Measurements from ENCODE around the gene PRKCD. TPM values are rescaled to one million over a fixed set of nuclear protein-coding genes. Genes with fewer than 3 reads are reported as not detected.

PRKCD gene
- total RNA-seq, 2 donors from 2014 or later = 11.1 to 14.8 TPM

- H3K27ac ChIP-seq = no peak overlapping the region
- no peak for DNase-seq (ENCODE audit: low spot score)
- no peaks in the 10 kb centered on the region for H3K27me3 ChIP-seq
- H3K9me3 ChIP-seq = no peaks in the 10 kb centered on the region
- no peak overlapping the region for H3K4me3 ChIP-seq
- H3K4me1 ChIP-seq = peaks cover 0 to 32% of the 10 kb centered on the region in 2 donors
- TF ChIP-seq, protein P1, sequence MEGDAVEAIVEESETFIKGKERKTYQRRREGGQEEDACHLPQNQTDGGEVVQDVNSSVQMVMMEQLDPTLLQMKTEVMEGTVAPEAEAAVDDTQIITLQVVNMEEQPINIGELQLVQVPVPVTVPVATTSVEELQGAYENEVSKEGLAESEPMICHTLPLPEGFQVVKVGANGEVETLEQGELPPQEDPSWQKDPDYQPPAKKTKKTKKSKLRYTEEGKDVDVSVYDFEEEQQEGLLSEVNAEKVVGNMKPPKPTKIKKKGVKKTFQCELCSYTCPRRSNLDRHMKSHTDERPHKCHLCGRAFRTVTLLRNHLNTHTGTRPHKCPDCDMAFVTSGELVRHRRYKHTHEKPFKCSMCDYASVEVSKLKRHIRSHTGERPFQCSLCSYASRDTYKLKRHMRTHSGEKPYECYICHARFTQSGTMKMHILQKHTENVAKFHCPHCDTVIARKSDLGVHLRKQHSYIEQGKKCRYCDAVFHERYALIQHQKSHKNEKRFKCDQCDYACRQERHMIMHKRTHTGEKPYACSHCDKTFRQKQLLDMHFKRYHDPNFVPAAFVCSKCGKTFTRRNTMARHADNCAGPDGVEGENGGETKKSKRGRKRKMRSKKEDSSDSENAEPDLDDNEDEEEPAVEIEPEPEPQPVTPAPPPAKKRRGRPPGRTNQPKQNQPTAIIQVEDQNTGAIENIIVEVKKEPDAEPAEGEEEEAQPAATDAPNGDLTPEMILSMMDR (IDR thresholded peaks at IDR 0.05) = no peak
- peaks cover 9% of the 10 kb centered on the region for H3K36me3 ChIP-seq
These were observed 35.8 kb downstream of the PRKCD start for GRCh38 chr3:53196575-53197407.

GRCh38 chr3:53198256-53198977 lies 37.4 kb downstream of the PRKCD start:
- DNase-seq (ENCODE audit: low spot score) = no peak
- no peak overlapping the region for H3K27ac ChIP-seq
- no peaks in the 10 kb centered on the region for H3K36me3 ChIP-seq
- no peaks in the 10 kb centered on the region for H3K9me3 ChIP-seq
- TF ChIP-seq, protein P1 (IDR thresholded peaks at IDR 0.05) = no peak
- no peak overlapping the region for H3K4me3 ChIP-seq
- H3K27me3 ChIP-seq = no peaks in the 10 kb centered on the region
- peaks cover 0 to 28% of the 10 kb centered on the region in 2 donors for H3K4me1 ChIP-seq

DNA sequence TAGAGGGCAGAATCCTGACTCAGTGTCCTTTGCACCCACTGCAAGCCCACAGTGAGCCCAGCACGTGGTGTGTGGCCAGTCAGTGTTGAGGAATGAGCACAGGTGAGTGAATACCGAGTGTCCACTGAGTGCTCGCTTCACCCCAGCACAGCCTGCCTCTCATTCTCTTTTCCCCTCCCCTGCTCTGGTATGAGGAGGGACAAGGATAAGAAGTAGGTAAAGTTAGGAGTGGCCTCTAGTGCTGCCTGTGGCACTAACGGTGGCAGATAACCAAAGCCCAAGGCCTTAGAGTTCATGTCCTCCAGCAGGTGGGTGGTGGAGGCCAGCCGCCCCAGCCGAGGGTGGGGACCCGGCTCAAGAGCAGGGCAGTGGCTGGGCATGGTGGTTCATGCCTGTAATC lies 38.0 kb downstream of the PRKCD start:
- H3K27me3 ChIP-seq = no peaks in the 10 kb centered on the region
- TF ChIP-seq, protein P1 (IDR thresholded peaks at IDR 0.05) = no peak
- no peaks in the 10 kb centered on the region for H3K36me3 ChIP-seq
- H3K4me1 ChIP-seq = peaks cover 0 to 22% of the 10 kb centered on the region in 2 donors
- H3K4me3 ChIP-seq = no peak overlapping the region
- no peak overlapping the region for H3K27ac ChIP-seq
- no peak for DNase-seq (ENCODE audit: low spot score)
- H3K9me3 ChIP-seq = no peaks in the 10 kb centered on the region

- H3K36me3 ChIP-seq = no peaks in the 10 kb centered on the region
- no peak overlapping the region for H3K4me3 ChIP-seq
- no peak for DNase-seq (ENCODE audit: low spot score)
- peaks cover 0 to 14% of the 10 kb centered on the region in 2 donors for H3K4me1 ChIP-seq
- TF ChIP-seq, protein P1 (IDR thresholded peaks at IDR 0.05) = no peak
- H3K27me3 ChIP-seq = no peaks in the 10 kb centered on the region
- H3K27ac ChIP-seq = no peak overlapping the region
- no peaks in the 10 kb centered on the region for H3K9me3 ChIP-seq
These were observed 38.8 kb downstream of the PRKCD start for GRCh38 chr3:53199834-53200233.

DNA sequence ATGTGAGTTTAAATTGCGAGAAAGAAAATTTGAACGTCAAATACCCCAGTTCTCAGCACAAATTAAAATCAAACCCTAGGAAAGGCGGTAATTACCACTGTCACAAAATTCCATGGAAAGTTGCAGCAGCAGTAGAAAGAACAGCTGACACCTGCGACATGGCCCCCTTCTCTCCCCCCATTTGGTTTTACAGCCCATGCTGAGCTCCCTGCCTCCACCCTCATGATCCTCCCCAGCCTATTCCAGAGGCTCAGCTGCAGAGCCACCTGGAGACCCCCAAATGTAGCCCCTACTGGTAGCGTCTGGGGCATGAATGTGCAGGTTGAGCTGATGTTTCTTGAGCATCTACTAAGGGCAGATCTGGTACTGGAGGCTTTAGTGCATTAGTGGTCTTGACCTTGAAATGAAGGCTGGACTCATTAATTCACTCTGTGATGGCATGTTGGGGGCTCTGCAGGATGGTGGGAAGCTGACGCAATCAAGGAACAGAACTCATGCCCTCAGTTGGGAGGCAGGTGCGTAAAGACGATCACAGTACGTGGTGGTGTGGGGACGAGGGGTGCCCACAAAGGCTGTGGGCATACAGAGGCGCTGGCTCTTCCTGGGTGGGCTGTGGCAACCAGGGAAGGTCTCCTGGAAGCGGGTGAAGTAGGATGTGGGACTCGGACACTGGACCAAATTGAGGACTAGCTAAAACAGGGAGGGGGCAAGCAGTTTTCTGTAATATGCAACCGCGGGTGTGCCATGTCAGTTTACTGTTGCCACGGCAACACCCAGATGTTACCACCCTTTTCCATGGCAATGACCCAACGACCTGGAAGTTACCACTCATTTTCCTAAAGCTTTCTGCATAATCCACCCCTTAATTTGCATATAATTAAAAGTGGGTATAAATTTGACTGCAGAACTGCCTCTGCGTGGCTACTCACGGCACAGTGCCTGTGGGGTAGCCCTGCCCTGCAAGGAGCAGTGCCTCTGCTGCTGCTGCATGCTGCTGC lies 39.8 kb downstream of the PRKCD start:
- DNase-seq (ENCODE audit: low spot score) = no peak
- TF ChIP-seq, protein P1 (IDR thresholded peaks at IDR 0.05) = no peak
- H3K27me3 ChIP-seq = no peaks in the 10 kb centered on the region

More for the DNA sequence above, 39.8 kb downstream of the PRKCD start:
- H3K36me3 ChIP-seq = no peaks in the 10 kb centered on the region
- no peaks in the 10 kb centered on the region for H3K9me3 ChIP-seq
- no peak overlapping the region for H3K27ac ChIP-seq
- H3K4me3 ChIP-seq = no peak overlapping the region
- peaks cover 0 to 10% of the 10 kb centered on the region in 2 donors for H3K4me1 ChIP-seq
